HG02588 (cell line): ENCODE data around the gene SOS2.

Experiments used
- ATAC-seq: cut with Tn5 transposase; IDR thresholded peaks from one replicate; pipeline ENCODE4 v1.9.1; 2021; ENCODE audit warnings: mild to moderate bottlenecking, moderate library complexity; ENCODE audit not compliant: unreplicated experiment

SOS2 gene

DNA sequence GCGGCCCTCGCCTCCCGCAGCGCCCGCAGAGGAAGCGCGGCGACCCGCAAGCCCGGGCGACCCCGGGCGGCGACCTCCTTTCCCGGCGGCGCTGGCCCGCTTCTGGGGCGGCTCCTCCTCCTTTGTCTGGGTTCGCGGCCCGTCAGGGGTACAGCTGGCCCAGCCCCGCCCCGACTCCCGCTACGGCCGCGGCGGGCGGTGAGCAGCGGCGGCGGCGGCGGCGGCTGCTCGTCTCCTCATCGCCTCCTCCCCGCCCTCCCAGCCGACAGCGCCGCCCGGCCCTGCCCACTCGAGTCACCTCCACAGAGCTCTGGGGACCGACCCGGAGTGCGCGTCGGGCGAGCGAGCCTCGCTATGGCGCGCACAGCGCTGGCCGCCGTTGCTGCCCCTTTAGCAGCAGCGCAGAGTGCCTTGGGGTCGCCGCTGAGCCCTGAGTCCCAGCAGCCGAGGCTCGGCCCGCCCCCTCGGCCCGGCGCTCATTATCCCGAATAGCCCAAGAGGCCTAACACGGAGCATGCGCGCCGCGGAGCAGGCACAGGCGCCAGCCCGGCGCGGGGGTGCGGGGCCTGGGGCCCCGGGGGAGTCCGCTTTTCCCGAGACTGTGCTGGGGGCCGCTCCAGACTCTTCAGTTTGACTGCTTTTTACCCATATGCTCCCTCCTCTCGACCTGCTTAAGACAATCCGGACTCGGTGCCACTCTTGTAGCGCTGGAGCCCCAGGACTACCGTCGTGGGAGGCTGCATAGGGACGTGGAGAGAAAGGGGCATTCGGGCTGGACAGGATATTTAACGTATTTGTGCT, at the start of gene SOS2:
Gene SOS2, minus strand, starts transcription at position 104 of the 801 bp plus-strand sequence. CDS start 295 bp downstream, outside the sequence.
- peak; percentile 86 for ATAC-seq

DNA sequence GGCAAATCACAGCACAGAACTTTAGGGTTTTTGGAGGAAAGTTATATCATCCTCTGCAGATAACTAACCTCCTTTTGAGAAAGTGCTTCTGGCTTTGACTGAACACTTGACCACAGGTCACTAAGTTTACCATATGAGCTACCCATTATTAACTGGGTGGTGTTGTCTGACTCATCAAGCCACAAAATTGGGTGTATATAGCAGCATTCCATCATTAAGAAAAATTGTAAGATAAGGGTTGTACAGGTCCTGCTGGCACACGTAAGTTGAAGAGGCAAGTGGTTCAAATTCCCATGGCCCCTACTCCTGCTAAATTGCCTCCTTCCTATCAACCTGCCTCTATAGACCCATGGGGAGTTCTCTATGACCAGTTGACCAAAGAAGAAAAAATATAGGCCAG, 41.1 kb upstream of the SOS2 start:
- no peak for ATAC-seq

DNA sequence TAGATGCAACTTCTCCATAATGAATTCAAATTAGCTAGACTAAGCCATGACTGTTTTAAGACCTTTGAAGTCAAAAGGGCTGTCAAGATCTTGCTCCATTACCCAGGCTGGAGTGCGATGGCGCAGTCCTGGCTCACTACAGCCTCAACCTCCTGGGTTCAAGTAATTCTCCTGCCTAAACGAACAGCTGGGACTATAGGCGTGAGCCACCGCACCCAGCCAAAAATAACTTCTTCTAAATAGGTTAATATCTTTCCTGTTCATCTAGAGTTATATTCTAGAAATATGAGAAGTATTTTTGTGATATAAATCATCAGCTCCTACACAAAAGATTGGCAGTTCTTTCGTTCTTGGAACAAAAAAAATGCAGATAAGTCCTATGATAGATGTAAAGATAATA, 39.6 kb upstream of the SOS2 start:
- no peak for ATAC-seq

DNA sequence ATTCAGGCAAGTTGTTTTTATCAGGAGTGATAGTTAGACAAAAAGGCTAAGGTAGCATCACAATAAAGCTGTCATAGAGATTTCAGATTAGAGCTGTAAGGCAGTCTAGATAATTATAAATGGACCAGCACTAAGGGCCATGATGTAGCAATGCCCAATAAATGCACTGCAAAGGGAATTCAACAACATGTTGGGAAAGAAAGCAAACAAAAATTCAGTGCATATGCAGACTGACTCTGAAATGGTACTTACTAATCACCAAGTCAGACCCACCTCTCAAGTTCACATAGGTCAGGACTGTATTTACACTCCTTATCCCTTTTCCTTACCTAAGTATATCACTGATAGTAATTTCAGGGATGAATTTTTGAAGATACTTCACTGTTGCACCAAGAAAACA, 33.7 kb upstream of the SOS2 start:
- ATAC-seq = no peak

DNA sequence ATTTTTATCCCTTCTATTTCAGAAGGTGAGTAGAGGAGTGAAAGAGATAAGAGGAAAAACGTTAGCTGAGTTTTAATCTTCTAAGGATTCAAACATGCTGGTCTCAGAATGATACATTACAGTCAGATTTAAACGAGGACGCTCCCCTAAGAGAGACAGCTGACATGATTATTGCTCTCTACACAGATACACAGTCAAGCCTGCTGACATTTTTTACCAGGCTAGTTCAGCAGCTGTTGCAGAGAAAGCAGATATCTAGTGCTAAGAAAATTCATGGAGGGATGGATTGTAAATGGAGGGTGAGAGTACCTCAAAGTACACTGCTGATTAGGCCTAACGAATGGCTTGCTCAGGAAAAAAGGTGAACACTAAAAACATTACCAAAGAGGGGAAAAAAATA, 31.9 kb upstream of the SOS2 start:
- no peak for ATAC-seq

DNA sequence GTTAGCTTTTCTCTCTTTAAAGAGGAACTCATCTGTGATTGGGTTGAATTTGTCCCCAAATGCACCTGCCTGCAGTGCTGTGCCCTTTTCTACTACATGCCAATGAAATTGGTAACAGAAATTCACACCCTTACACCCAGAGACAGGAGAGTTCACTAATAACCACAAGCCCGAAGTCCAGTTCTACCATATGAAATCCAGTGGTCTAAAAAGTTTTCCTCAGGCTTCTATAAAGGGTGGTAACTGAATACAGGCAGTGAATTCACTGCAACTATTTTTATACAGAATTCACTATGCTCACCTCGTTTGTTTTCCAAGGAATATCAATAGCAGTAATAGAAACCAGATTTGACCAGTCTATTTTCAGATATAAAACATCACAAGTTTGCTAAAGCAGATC, 31.5 kb upstream of the SOS2 start:
- no peak for ATAC-seq

DNA sequence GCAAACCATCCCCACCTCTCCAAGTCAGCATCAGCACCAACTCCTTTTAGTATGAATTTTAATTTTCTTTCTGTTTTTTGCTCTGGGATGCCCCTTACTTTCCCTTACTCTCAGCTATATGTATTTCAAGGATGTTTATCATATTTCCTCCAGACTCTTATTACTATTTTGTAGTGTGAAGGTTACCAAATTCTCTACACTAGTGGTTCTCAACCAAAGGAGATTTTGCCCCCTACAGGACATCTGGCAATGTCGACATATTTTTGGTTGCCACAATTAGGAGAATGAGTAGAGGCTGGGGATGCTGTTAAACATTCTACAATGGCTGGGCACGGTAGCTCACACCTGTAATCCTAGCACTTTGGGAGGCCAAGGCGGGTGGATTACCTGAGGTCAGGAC, 29.1 kb upstream of the SOS2 start:
- ATAC-seq = no peak

DNA sequence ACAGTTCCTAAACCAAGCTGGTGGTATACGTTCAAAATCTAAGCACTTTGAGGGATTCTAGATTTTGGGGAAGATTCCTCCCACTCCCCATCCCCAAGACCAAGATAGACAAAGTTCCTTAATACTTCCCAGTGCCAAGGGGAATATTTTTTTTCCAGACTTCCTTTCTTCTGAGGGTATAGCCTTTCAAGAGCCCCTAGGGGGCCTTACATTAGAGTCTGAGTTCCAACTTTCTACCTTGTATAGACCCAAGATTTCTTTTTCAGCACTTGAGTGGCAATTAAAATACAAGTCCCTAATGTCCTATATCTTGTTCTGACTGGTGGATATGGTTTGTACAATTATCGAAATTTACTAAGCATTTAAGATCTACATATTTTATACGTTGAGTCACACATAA, 28.7 kb upstream of the SOS2 start:
- no peak for ATAC-seq

DNA sequence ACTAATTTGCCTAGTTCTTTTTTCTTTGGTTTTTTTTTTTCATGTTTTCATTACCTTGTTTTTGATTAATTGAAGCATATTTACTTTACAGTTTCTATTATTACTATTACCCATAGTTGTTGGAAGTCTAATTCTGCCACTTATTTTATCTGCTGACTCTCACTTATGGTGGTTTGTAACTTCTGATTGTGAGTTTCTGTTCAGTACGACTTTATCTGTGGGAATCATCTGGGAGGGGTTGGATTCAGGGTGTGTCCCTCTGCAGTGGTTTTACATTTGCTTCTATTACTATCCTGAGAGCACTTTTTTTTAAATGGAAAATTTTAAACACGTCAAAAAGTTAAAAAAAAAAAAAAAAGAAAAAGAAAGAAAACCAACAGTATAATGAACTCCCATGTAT, 26.4 kb upstream of the SOS2 start:
- ATAC-seq = no peak

DNA sequence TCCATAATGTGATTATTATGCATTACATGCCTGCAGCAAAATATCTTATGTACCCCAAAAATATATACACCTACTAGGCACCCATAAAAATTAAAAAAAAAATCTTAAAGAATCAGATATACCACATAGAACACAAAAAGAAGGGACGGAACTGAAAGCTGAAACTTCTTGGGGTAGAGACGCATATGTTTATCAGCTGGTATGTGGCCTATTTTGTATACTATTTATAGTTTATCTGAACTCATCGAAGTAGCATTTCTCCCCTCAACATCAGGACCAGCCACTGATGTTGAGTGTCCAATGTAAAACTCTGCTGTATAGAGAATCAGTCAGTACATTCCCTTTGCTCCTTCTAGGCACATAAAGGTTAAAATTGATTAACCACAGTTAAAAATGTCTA, 22.9 kb upstream of the SOS2 start:
- ATAC-seq = no peak

DNA sequence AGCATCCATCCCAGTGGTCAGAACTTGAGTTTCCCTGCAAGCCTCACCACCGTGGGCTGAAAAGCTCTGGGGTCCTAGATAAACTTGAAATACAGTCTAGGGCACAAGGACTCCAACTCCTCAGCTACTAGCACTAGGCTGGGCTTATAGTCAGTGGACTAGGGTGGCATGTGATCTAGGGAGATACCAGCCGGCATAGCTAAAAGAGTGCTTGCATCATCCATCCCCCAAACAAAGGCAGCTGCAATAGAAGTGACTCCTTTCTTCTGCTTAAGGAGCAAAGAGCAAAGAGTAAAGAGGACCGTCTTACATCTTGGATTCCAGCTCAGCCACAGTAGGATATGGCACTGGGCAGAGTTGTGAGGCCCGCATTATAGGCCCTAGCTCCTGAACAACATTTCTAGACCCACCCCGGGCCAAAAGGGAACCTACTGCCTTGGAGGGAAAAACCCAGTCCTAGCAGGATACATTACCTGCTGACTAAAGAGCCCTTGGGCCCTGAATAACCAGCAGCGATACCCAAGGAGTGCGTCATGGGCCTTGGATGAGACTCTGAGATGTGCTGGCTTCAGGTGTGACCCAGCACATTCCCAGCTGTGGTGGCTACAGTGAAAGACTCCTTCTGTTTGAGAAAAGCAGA, 17.9 kb upstream of the SOS2 start:
- ATAC-seq = no peak

DNA sequence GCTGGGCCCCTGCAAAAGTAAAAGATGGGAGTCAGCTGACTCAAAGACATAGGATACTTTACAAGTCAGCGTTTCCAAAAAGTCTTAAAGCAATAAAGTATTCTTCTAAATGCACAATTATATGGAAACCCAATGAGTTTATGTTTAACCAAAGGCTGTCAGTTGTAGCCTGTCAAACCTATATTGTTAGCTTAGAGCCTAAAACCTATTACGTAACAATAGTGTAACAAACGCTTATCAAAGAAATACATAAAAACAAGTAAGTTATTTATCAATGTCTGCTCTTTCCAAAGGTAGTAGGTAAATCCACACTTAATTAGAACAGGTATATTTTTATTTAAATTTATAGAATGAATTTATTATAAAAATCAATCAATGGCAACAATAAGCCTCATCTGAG, 15.9 kb upstream of the SOS2 start:
- no peak for ATAC-seq

DNA sequence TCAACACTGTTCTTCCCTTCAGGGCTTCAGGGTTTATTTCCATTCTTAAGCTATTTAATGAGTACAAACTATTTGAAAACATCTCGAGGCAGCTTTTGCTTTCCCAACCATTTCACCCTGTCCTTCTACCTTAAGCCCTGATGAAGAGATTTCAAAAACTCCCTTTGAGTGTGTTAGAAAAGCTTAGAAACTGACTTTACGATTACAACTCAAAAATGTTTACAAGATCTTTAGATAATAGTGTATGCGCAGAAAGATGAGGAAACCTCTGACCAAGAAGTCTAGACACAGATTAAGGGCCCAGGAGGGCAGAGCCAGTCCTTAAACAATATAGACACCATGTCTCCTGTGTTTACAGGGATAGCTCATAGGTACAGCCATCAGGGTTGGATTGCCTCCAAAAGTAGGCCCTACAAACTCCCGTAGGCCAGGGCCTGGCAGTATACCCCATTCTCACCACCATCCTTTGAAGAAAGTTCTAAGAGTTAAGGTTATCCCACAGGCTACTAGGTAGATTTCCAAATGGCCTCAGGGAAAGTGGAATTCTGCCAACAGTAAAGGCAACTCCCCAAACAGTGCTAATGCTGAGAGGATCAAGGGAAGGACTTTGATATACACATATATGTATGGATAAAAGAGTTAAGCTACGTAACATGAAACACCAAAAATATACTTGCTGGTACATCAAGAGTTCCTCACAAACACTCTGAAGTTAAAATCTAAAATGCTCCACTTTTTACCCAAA, 11.4 kb upstream of the SOS2 start:
- no peak for ATAC-seq

DNA sequence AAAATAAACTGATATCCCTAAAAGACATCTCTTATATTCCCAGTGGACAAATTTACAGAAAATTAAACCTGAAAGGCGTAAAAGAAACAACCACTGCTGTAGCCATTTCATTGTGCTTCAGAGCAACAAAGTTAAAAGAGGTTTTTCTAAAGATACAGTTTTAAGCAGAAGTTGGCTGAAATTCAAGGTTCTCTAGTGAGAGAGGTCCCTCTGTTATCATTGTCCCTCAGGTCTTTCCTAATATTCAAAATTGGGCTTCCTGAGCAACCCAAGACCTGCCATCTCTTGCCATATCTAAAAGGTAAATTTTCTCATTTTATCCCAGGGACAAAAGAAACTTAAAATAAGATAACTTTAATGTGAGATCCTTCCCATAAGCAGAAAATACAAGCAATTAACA, 10.7 kb upstream of the SOS2 start:
- no peak for ATAC-seq

DNA sequence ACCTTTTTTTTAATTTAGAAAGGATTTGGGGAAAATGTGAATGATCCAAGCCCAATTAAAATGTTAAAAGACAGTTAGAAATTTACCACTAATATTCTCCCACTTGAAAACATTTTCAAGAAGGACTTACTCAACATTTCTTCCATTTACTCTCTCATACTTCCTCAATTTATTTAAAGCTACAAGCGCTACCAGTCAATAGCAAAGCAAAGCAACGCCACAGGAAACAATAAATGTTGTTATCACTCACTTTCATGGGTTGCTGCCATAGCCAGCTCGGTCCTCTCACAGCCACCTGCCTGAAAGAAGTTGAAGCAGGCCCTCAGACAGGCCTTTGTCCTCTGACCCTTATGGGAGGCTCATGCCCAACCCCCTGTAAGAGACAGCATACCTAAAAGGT, 6.0 kb upstream of the SOS2 start:
- ATAC-seq = no peak

DNA sequence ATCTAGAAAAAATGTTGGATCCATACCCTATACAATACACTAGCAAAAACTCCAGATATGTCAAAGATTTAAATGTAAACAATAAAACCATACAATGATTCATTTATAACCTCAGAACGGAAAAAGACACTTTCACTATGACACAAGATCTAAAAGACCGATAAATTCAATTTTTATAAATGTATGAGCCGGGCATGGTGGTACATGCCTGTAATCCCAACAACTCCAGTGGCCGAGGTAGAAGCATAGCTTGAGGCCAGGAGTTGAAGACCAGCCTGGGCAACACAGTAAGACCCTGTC, 2.5 kb upstream of the SOS2 start:
- ATAC-seq = no peak

DNA sequence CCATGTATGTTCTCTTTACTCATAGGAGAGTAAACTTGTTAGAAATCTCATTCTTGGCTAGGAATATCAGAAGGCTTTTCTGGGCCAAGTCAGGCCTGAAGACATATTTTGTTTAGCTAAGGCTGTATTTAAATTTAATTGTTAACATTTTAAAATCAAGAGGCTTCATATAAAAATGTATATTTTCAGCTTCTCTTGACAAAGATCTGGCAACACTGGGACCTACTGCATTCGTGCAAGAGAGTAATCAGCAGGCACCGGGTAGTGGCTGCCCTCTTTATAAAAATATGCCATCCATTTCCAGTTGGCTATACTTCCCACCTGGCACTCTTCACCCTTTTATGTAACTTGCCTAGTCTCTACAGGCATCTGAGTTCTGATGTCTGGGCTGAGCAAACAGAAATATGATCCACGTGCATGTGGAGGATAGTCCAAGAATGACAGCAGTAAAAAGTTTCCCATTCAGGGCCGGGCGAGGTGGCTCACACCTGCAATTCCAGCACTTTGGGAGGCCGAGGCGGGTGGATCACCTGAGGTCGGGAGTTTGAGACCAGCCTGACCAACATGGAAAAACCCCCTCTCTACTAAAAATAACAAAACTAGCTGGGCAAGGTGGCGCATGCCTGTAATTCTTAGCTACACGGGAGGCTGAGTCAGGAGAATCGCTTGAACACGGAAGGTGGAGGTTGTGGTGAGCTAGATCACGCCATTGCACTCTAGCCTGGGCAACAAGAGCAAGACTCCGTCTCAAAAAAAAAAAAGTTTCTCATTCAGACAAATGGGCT, 2.0 kb upstream of the SOS2 start:
- ATAC-seq = no peak

DNA sequence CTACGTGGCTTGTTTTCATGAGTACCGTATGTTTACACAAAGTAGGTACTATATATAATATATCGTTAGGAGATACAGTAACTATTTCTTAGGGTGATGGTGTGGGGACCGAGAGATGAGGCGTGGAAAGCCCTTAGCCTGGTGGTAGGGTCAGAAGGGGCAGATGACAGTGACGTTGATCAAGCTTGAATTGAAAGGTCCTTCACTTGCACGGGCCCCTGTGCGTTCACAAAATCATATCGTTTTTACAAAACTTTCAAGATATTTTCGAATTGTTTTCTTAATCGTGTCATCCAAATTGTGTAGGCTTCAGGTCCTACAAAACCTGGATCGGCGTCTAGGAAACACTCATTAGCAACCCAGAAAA, 881 bp upstream of the SOS2 start:
- no peak for ATAC-seq

DNA sequence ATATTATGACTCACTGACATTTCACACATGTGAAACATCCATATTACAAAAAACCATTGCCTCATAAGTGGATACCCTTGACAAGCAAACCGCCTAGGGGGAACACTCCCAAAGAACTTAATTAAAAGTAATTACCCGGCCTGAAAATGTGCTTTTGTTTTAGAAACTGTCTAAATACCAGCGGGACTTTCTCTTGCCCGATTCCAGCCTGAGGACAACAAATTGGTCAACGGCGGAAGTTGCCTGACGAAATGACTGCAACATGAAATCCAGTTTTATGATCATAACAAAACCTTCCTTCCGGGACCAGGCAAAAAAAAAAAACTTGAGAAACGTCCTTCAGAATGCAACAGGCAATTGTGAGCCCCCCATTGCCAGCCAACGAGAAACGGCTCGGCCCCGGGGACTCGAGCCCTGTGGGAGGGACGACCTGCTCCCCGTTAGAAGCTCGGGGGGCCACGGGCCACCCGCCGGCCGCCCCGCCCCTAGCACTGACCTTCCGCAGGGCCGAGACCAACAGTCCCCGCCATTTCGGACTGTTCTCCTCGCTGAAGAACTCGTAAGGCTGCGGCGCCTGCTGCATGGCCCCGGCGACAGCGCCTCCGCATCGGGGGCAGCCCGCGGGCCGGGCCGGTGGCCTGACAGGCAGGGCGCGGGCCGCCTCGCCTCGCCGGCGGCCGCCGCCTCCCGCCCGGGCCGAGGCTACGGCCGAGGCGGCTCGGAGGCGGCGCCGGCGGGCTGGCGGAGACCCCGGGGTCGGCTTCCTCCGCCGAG, 490 bp downstream of the SOS2 start:
- ATAC-seq = peak; percentile 32

DNA sequence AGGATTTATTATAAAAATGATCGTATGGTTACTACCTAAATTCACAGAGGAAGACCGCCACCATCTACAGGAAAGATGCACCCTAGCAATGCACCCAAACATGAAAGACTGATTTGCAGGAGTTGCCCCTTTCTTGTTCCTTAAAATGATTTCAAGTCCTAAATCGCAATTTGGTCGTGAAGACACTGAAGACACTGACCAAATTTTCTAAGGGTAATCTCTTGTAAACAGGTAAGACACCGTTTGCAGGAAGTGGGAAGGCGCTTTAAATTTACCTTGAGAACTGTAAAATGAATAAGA, 1.0 kb downstream of the SOS2 start:
- ATAC-seq = no peak

DNA sequence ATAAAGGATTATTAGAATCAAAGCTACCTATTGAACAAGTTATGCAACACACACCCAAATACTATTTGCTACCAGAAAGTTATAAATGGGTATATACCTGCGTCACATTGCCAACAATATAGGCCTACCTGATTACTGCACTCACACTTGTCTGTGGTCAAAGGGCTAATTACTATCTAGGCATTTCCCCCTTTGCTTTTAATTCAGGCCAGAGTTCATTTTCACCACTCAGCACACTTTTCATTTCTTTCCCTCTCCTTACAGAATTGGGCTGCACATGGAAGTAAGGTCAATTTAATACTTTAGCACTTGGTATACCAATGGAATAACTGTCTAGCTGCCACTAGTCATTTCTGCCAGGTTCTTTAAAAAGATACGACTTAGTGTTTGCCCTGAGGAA, 1.7 kb downstream of the SOS2 start:
- no peak for ATAC-seq
